ENCODE measurements around the gene TTLL9.
"Not testable (repeated sequence)": the region's sequence is repeated elsewhere in the genome, so short reads cannot be mapped to it uniquely, and the experiment has no call there.

Gene TTLL9

DNA sequence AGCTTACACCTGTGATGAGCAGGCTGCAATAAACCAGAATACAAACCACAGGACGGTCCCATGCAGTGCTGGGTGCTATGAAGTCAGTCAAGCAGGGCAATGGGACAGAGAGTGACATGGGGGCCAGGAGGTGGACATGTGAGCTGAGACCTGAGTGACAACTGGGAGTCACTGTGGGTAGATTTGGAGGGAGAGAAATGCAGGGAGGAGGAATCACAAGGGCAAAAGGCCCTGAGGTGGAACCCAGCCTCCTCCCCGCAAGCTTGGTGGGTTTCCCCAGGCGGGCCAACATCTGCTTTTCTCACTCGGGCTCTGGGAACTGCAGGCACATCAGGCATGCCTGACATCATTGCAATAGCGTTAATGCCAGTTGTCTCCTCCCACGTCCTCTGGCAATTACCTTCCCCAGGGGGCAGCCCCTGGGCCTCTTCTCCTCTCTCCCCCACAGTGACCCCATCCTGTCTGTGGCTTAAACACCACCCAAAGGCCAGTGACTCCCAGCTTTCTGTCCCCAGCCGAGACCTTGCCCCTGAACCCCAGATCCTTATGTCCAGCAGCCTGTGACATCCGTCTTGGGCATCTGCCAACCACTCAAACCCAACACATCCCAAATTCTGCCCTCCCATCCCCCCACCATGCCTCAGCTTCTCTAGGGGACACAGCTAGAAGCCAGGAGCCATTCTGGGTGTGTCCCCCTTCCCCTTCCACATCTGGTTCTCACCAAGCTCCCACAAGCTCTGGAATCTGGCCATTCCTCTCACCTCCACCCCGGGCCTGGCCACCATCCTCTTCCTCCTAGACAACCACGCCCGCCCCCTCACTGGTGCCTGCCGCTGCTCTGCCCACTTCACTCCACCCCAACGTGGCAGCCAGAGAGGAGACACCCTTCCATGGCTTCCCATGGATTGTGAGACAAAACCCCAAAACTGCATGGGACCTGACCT lies 53.2 kb downstream of the TTLL9 start:
- Histone ChIP-seq H3K27me3 (replicated peaks) (peaks cover 3% of the 10 kb centered on the region), H3K36me3 (replicated peaks) (no peaks in the 10 kb centered on the region), H3K27ac (no peak overlapping the region), H3K4me3 (ENCODE audit: low read depth, low read length) (no peak overlapping the region)
- no peak for DNase-seq
- TF ChIP-seq, protein P1, sequence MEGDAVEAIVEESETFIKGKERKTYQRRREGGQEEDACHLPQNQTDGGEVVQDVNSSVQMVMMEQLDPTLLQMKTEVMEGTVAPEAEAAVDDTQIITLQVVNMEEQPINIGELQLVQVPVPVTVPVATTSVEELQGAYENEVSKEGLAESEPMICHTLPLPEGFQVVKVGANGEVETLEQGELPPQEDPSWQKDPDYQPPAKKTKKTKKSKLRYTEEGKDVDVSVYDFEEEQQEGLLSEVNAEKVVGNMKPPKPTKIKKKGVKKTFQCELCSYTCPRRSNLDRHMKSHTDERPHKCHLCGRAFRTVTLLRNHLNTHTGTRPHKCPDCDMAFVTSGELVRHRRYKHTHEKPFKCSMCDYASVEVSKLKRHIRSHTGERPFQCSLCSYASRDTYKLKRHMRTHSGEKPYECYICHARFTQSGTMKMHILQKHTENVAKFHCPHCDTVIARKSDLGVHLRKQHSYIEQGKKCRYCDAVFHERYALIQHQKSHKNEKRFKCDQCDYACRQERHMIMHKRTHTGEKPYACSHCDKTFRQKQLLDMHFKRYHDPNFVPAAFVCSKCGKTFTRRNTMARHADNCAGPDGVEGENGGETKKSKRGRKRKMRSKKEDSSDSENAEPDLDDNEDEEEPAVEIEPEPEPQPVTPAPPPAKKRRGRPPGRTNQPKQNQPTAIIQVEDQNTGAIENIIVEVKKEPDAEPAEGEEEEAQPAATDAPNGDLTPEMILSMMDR (IDR thresholded peaks at IDR 0.05; ENCODE audit: low read depth, low read length, missing control alignments), result no peak
- in situ Hi-C loops (cut with HindIII; ENCODE audit: low pct_ligation_motif_present, low sequenced_read_pairs), result no loop called here

DNA sequence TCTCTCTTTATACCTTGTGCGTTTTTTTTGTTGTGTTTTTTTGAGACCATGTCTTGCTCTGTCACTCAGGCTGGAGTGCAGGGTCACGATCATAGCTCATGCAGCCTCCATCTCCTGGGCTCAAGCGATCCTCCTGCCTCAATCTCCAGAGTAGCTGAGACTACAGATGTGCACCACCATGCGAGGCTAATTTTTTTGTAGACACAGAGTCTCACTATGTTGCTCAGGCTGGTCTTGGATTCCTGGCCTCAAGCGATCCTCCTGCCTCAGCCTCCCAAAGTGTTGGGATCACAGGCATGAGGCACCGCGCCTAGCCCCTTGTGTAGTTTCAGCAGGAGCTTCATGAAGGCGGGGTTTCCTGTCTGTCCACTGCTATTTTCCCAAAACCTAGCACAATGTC lies 54.1 kb downstream of the TTLL9 start:
- H3K27me3 ChIP-seq (replicated peaks), result peaks cover 6% of the 10 kb centered on the region
- no peak overlapping the region for H3K4me3 ChIP-seq (ENCODE audit: low read depth, low read length)
- in situ Hi-C loops (cut with HindIII; ENCODE audit: low pct_ligation_motif_present, low sequenced_read_pairs), result no loop called here
- no peak overlapping the region for H3K27ac ChIP-seq
- H3K36me3 ChIP-seq (replicated peaks), result no peaks in the 10 kb centered on the region
- TF ChIP-seq, protein P1 (IDR thresholded peaks at IDR 0.05; ENCODE audit: low read depth, low read length, missing control alignments), result no peak
- DNase-seq, result no peak

DNA sequence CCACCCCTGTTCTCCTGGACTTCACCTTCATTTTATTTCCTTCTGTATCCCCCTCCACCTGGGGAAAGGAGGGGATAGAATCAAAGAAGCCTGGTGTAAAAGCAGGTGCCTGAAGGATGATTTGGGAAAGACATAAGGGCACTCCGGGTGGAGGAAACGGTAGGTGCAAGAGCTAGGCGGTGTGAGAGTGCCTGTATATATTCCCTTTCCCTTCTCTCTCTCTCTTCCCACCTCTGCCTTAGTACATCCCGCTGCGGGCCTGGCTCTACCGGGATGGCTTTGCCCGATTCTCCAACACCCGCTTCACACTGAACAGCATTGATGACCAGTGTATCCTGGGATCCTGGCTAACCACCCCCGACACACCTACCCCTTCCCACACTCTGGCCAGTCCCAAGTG lies 55.2 kb downstream of the TTLL9 start:
- TF ChIP-seq, protein P1 (IDR thresholded peaks at IDR 0.05; ENCODE audit: low read depth, low read length, missing control alignments), result no peak
- no peaks in the 10 kb centered on the region for H3K36me3 ChIP-seq (replicated peaks)
- DNase-seq, result no peak
- H3K4me3 ChIP-seq (ENCODE audit: low read depth, low read length), result no peak overlapping the region
- in situ Hi-C loops (cut with HindIII; ENCODE audit: low pct_ligation_motif_present, low sequenced_read_pairs), result no loop called here
- no peak overlapping the region for H3K27ac ChIP-seq
- H3K27me3 ChIP-seq (replicated peaks), result peaks cover 4% of the 10 kb centered on the region

DNA sequence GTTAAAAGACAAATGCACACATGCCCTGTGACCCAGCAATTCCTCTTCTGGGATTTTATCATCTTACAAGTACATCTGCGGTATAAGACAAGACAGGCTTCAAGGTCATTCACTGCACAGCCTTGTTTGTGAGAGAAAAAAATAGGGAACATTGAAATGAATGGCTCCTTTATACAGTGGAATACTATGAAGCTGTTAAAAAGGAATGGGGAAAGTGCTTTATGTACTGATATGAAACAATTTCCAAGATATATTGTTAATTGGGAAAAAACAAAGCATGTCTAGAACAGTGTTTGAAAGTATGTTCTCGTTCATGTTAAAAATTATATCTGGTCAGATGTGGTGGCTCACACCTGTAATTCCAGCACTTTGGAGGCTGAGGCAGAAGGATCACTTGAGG lies 56.1 kb downstream of the TTLL9 start:
- Histone ChIP-seq H3K4me3 (ENCODE audit: low read depth, low read length) (no peak overlapping the region), H3K27me3 (replicated peaks) (peaks cover 4% of the 10 kb centered on the region), H3K36me3 (replicated peaks) (no peaks in the 10 kb centered on the region), H3K27ac (no peak overlapping the region)
- in situ Hi-C loops (cut with HindIII; ENCODE audit: low pct_ligation_motif_present, low sequenced_read_pairs), result no loop called here
- TF ChIP-seq, protein P1 (IDR thresholded peaks at IDR 0.05; ENCODE audit: low read depth, low read length, missing control alignments), result no peak
- DNase-seq, result no peak

DNA sequence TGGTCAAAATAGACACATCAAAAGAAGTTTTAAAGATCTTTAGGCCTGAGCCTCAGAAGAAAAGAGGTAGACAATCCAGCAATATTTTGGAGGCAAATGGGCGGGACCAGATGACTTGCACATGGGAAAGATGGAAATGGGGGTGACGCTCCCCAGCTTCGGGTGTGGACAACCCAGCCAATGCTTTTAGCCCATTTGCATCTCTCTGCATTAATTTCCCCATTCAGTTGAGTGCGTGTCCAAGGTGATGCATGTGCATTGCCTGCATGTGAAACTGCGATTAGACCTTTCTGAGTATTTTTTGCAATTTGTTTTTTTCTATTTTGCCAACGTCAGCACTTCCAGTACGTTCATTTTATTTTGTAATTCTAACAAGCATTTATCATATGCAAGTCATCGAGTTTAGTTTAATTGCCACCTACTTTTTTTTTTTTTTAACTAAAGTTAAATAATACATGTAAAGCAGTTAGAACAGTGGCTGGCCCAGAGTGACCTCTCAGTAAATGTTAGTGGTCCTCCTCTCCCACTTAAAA lies 57.3 kb downstream of the TTLL9 start:
- in situ Hi-C loops (cut with HindIII; ENCODE audit: low pct_ligation_motif_present, low sequenced_read_pairs), result no loop called here
- Histone ChIP-seq H3K4me3 (ENCODE audit: low read depth, low read length) (no peak overlapping the region), H3K36me3 (replicated peaks) (no peaks in the 10 kb centered on the region), H3K27ac (no peak overlapping the region), H3K27me3 (replicated peaks) (peaks cover 4% of the 10 kb centered on the region)
- no peak for DNase-seq
- TF ChIP-seq, protein P1 (IDR thresholded peaks at IDR 0.05; ENCODE audit: low read depth, low read length, missing control alignments), result no peak

DNA sequence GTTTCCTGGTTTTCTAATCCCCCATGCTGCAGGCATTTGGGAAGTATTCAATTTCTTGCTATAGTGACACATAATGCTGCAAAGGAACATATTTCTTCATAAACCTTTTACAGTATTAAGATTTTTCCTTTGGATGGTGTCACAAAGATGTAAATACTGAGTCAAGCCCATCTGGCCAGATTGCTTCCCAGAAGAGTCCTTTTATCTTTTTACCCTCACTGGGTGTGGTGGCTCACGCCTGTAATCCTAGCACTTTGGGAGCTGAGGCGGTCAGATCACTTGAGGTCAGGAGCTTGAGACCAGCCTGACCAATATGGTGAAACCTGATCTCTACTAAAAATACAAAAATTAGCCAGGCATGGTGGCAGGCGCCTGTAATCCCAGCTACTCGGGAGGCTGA lies 59.2 kb downstream of the TTLL9 start:
- H3K27me3 ChIP-seq (replicated peaks); in situ Hi-C loops (cut with HindIII; ENCODE audit: low pct_ligation_motif_present, low sequenced_read_pairs); H3K4me3 ChIP-seq (ENCODE audit: low read depth, low read length); H3K27ac ChIP-seq; DNase-seq; H3K36me3 ChIP-seq (replicated peaks): not testable (repeated sequence)

Measured in brain microvascular endothelial cell (primary cell).